Epithelial cell of proximal tubule (primary cell): ENCODE results near the gene LENEP. TPM values are rescaled to one million over a fixed set of nuclear protein-coding genes. Genes with fewer than 3 reads are reported as not detected.
"Not testable (repeated sequence)": the region's sequence is repeated elsewhere in the genome, so short reads cannot be mapped to it uniquely, and the experiment has no call there.

ENCODE experiments used
- DNase-seq: peaks from one replicate; pipeline ENCODE4 v3.0.0-alpha.2; 2011; ENCODE audit warnings: low read depth
- H3K4me3 ChIP-seq: 2 replicates; pipeline ENCODE4 v1.5.1; 2011; ENCODE audit warnings: low read depth, mild to moderate bottlenecking, low read length
- CTCF ChIP-seq: conservative IDR thresholded peaks from 2 replicates; pipeline ENCODE4 v1.5.1; 2012; ENCODE audit warnings: low read depth, mild to moderate bottlenecking, low read length
- total RNA-seq: library from RNA; depleted of rRNA; stranded (reverse); fragments of >200 nt; gene quantifications from 2 replicates; pipeline ENCODE4 v1.2.3, GENCODE V29; 2015

The LENEP gene
- total RNA-seq, 1 donor from 2014 or later: not detected

- no peak for TF ChIP-seq CTCF
- H3K4me3 ChIP-seq: peak overlapping the region; percentile 80
- DNase-seq: no peak
Observed at GRCh38 chr1:154975409-154976059, 17.9 kb upstream of the LENEP start.

- DNase-seq, H3K4me3 ChIP-seq: not testable (repeated sequence)
Observed at GRCh38 chr1:154977762-154978161, 15.6 kb upstream of the LENEP start.

GRCh38 chr1:154978360-154978759 lies 15.0 kb upstream of the LENEP start:
- no peak for DNase-seq
- no peak overlapping the region for H3K4me3 ChIP-seq
- no peak for TF ChIP-seq CTCF

GRCh38 chr1:154982341-154982740 lies 11.0 kb upstream of the LENEP start:
- no peak for DNase-seq
- TF ChIP-seq CTCF: no peak
- peak overlapping the region; percentile 77 for H3K4me3 ChIP-seq

GRCh38 chr1:154982897-154983648 lies 10.3 kb upstream of the LENEP start, which contains the start of gene FLAD1:
FLAD1 (plus strand) TSS chr1:154983344; CDS start chr1:154983695, 351 bp downstream.
- peak within 1 kb of the TSS; percentile 77 for H3K4me3 ChIP-seq
- peak; percentile 98 for DNase-seq
- TF ChIP-seq CTCF: no peak

- H3K4me3 ChIP-seq: peak overlapping the region; percentile 77
- DNase-seq: no peak
- no peak for TF ChIP-seq CTCF
Observed at GRCh38 chr1:154983776-154984466, 9.5 kb upstream of the LENEP start.

- not testable (repeated sequence) for H3K4me3 ChIP-seq, DNase-seq
Observed at GRCh38 chr1:154986736-154987135, 6.7 kb upstream of the LENEP start.

- H3K4me3 ChIP-seq: no peak overlapping the region
- no peak for DNase-seq
- TF ChIP-seq CTCF: no peak
Observed at GRCh38 chr1:154987326-154987725, 6.1 kb upstream of the LENEP start.
